DND-41 (cell line): Measurements from ENCODE around the gene IL2RG.

Experiments used
- ATAC-seq: fragments of 200-7000 bp; cut with Tn5 transposase; 3 replicates; pipeline ENCODE4 v1.9.1; 2021; ENCODE audit warnings: low read depth; ENCODE audit not compliant: insufficient read depth
- DNase-seq: peaks from one replicate; pipeline ENCODE4 v3.0.0-alpha.2; 2020
- H2AFZ ChIP-seq: 2 replicates; pipeline ENCODE4 v1.6.0; 2012; ENCODE audit warnings: low read depth, low read length
- H3K27ac ChIP-seq: 2 replicates; pipeline ENCODE4 v1.5.1; 2012; ENCODE audit warnings: low read length, inconsistent platforms
- H3K27me3 ChIP-seq: fragments of 200-600 bp; sonication (generic); 2 replicates; pipeline ENCODE4 v1.6.0; 2012; ENCODE audit warnings: low read length, mild to moderate bottlenecking, inconsistent platforms; ENCODE audit not compliant: insufficient read depth, poor library complexity
- H3K36me3 ChIP-seq: 2 replicates; pipeline ENCODE4 v1.5.1; 2012; ENCODE audit warnings: low read length, inconsistent platforms; ENCODE audit not compliant: insufficient read depth
- H3K4me1 ChIP-seq: 2 replicates; pipeline ENCODE4 v1.5.1; 2012; ENCODE audit warnings: mild to moderate bottlenecking, low read length; ENCODE audit not compliant: insufficient read depth
- H3K4me2 ChIP-seq: 2 replicates; pipeline ENCODE4 v1.6.0; 2012; ENCODE audit warnings: mild to moderate bottlenecking, moderate library complexity, low read length, inconsistent platforms; ENCODE audit not compliant: insufficient read depth
- H3K4me3 ChIP-seq, 2 experiments: fragments of 200-600 bp in 1 of 2; shearing (Covaris generic) in 1 of 2; 2 replicates each; pipeline ENCODE4 v1.5.1; 2012 to 2016; ENCODE audit warnings: inconsistent platforms in 2 of 2, low read length in 2 of 2, mild to moderate bottlenecking in 2 of 2, low read depth in 1 of 2, moderate library complexity in 1 of 2
- H3K79me2 ChIP-seq: 2 replicates; pipeline ENCODE4 v1.6.0; 2012; ENCODE audit warnings: low read length, inconsistent platforms; ENCODE audit not compliant: insufficient read depth
- H3K9ac ChIP-seq: 2 replicates; pipeline ENCODE4 v1.6.0; 2012; ENCODE audit warnings: low read depth, mild to moderate bottlenecking, inconsistent platforms, low read length, moderate library complexity
- H3K9me3 ChIP-seq: 2 replicates; pipeline ENCODE4 v1.5.1; 2012; ENCODE audit warnings: low read length, moderate library complexity, mild to moderate bottlenecking, inconsistent platforms; ENCODE audit not compliant: insufficient read depth, severe bottlenecking
- H4K20me1 ChIP-seq: 2 replicates; pipeline ENCODE4 v1.6.0; 2012; ENCODE audit warnings: low read length; ENCODE audit not compliant: insufficient read depth
- EZH2 ChIP-seq: IDR thresholded peaks from 3 replicates; pipeline ENCODE4 v1.6.1; 2012; ENCODE audit warnings: borderline replicate concordance, low read depth, mild to moderate bottlenecking, moderate library complexity, low read length, inconsistent platforms; ENCODE audit not compliant: severe bottlenecking
- TF ChIP-seq, protein P1 (sequence below): IDR thresholded peaks from 2 replicates; pipeline ENCODE4 v1.5.1; 2012; ENCODE audit warnings: borderline replicate concordance, low read length, moderate library complexity, mild to moderate bottlenecking; ENCODE audit not compliant: poor library complexity, severe bottlenecking; ENCODE audit errors: extremely low read depth

Gene IL2RG

DNA sequence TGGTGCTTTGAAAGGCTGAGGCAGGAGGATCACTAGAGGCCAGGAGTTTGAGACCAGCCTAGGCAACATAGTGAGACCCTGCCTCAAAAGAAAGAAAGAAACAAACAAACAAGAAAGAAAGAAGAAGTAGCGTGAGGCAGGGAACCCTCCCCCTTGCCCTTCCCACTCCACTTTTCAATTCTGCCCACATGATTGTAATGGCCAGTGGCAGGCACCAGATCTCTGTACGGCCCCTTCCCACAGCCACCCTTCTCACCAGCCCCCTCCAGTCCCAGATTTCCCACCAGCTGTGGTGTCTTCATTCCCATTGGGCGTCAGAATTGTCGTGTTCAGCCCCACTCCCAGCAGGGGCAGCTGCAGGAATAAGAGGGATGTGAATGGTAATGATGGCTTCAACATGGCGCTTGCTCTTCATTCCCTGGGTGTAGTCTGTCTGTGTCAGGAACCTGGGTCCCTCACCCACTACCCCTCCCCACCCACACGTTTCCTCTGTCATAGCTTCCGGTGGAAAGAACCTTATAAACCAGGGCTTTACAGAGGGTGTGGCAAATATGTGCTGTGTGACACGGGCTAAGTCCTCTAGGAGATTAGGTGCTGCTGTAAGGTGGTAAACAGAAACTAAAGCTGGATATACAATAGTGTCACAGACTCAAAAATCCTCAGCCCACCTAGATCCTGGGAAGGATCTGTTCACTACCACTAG, at the start of gene IL2RG:
IL2RG (minus strand) TSS at position 437 of the 703 bp plus-strand sequence; CDS start at position 399, 38 bp downstream.
- ATAC-seq (peak; percentile 71), DNase-seq (peak; percentile 86)
- Histone ChIP-seq H3K4me2 (peak within 1 kb of the TSS; percentile 83), H3K9ac (peak within 1 kb of the TSS; percentile 91), H3K27ac (peak within 1 kb of the TSS; percentile 100), H3K4me1 (peaks cover 65% of the 10 kb centered on the region), H3K79me2 (peaks cover 56% of the 10 kb centered on the region), H4K20me1 (no peaks in the 10 kb centered on the region), H3K4me3 (peak within 1 kb of the TSS; percentile 30 to 93), H3K9me3 (no peaks in the 10 kb centered on the region), H3K27me3 (no peaks in the 10 kb centered on the region), H2AFZ (peak within 1 kb of the TSS; percentile 8), H3K36me3 (peaks cover 35% of the 10 kb centered on the region)
- TF ChIP-seq, protein P1, sequence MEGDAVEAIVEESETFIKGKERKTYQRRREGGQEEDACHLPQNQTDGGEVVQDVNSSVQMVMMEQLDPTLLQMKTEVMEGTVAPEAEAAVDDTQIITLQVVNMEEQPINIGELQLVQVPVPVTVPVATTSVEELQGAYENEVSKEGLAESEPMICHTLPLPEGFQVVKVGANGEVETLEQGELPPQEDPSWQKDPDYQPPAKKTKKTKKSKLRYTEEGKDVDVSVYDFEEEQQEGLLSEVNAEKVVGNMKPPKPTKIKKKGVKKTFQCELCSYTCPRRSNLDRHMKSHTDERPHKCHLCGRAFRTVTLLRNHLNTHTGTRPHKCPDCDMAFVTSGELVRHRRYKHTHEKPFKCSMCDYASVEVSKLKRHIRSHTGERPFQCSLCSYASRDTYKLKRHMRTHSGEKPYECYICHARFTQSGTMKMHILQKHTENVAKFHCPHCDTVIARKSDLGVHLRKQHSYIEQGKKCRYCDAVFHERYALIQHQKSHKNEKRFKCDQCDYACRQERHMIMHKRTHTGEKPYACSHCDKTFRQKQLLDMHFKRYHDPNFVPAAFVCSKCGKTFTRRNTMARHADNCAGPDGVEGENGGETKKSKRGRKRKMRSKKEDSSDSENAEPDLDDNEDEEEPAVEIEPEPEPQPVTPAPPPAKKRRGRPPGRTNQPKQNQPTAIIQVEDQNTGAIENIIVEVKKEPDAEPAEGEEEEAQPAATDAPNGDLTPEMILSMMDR: no peak
- TF ChIP-seq EZH2: no peak

DNA sequence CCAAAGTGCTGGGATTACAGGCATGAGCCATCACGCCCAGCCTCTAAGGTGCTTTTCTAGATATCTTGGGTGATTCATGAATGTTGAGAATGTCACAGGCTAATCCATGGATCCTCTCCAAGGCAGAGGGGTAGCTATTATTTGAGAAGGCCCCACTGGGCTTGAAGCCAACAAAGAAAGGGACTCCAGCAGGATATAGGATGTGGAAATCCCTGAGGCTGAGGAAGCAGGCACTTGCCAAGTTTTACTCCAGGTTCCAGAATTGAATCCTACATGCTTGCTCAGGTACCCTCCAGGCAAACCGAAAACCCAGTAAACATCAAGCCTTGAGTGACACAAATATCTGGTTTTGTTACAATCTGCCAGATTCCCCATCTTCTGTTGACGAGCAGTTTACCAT, 49.1 kb upstream of the IL2RG start:
- H3K9ac ChIP-seq: no peak overlapping the region
- H3K27me3 ChIP-seq: no peaks in the 10 kb centered on the region
- DNase-seq (no peak), ATAC-seq (no peak)
- no peak overlapping the region for H2AFZ ChIP-seq
- H3K4me3 ChIP-seq: no peak overlapping the region
- H4K20me1 ChIP-seq: no peaks in the 10 kb centered on the region
- no peak overlapping the region for H3K27ac ChIP-seq
- H3K4me2 ChIP-seq: no peak overlapping the region
- peaks cover 12% of the 10 kb centered on the region for H3K36me3 ChIP-seq
- TF ChIP-seq EZH2: no peak
- TF ChIP-seq, protein P1: no peak
- no peaks in the 10 kb centered on the region for H3K79me2 ChIP-seq
- H3K4me1 ChIP-seq: no peaks in the 10 kb centered on the region
- no peaks in the 10 kb centered on the region for H3K9me3 ChIP-seq

DNA sequence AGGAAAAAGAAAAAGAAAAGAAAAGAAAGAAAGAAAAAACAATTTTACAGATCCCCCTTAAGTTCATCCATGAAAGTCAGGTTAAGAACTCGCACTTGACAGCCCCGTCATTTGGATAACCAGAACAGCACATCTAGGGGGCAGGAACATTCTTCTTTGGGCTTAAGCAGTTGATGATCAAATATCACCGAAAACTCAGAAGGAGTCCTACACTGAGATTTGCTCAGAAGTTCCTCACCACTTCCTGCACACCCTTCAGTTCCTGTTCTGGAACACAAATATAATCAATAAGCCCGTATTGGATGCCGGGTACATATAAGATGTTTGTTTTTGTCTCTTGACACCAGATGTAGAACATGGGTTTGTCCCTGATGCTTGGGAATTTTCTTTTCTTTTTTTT, 48.0 kb upstream of the IL2RG start:
- H3K27me3 ChIP-seq: no peaks in the 10 kb centered on the region
- ATAC-seq: no peak

More for the DNA sequence above, 48.0 kb upstream of the IL2RG start:
- H3K9me3 ChIP-seq: no peaks in the 10 kb centered on the region
- no peak overlapping the region for H2AFZ ChIP-seq
- H3K4me1 ChIP-seq: no peaks in the 10 kb centered on the region
- TF ChIP-seq, protein P1: no peak
- no peak for TF ChIP-seq EZH2
- H4K20me1 ChIP-seq: no peaks in the 10 kb centered on the region
- no peaks in the 10 kb centered on the region for H3K79me2 ChIP-seq
- no peak overlapping the region for H3K4me3 ChIP-seq
- H3K36me3 ChIP-seq: peaks cover 9% of the 10 kb centered on the region
- H3K27ac ChIP-seq: no peak overlapping the region
- no peak for DNase-seq
- H3K4me2 ChIP-seq: no peak overlapping the region
- H3K9ac ChIP-seq: no peak overlapping the region
